HEK293 (cell line): ENCODE measurements around the gene RAB9B.

Source experiments
- ZNF335 ChIP-seq: fragments of 450-650 bp; formaldehyde crosslinking; conservative IDR thresholded peaks from 2 replicates; pipeline ENCODE4 v1.5.1; 2016; ENCODE audit warnings: missing biosample characterization, missing genetic modification characterization
- ZNF37A ChIP-seq: fragments of 450-650 bp; IDR thresholded peaks from 2 replicates; pipeline ENCODE4 v1.5.1; 2018; ENCODE audit warnings: missing biosample characterization, missing genetic modification characterization
- ZNF571 ChIP-seq: fragments of 450-650 bp; formaldehyde crosslinking; IDR thresholded peaks from 2 replicates; pipeline ENCODE4 v1.5.0; 2017; ENCODE audit warnings: missing biosample characterization, missing genetic modification characterization
- ZNF624 ChIP-seq: fragments of 450-650 bp; formaldehyde crosslinking; IDR thresholded peaks from 2 replicates; pipeline ENCODE4 v1.5.1; 2017; ENCODE audit warnings: missing biosample characterization, missing genetic modification characterization
- ZNF777 ChIP-seq: fragments of 450-650 bp; formaldehyde crosslinking; IDR thresholded peaks from 2 replicates; pipeline ENCODE4 v1.5.1; 2017; ENCODE audit warnings: missing biosample characterization, missing genetic modification characterization, borderline replicate concordance
- TF ChIP-seq, protein P1 (sequence below): fragments of 450-650 bp; formaldehyde crosslinking; IDR thresholded peaks from 2 replicates; pipeline ENCODE4 v1.5.1; 2016; ENCODE audit warnings: missing biosample characterization, missing genetic modification characterization
- TF ChIP-seq, protein P2 (sequence below): fragments of 450-650 bp; formaldehyde crosslinking; IDR thresholded peaks from 2 replicates; pipeline ENCODE4 v1.5.1; 2016; ENCODE audit warnings: missing biosample characterization, missing genetic modification characterization
- TF ChIP-seq, protein P3 (sequence below): fragments of 450-650 bp; IDR thresholded peaks from 2 replicates; pipeline ENCODE4 v1.5.1; 2018; ENCODE audit warnings: missing biosample characterization, mild to moderate bottlenecking, missing genetic modification characterization
- TF ChIP-seq, protein P4 (sequence below): fragments of 450-650 bp; formaldehyde crosslinking; IDR thresholded peaks from 2 replicates; pipeline ENCODE4 v1.5.1; 2016; ENCODE audit warnings: missing biosample characterization, missing genetic modification characterization

DNA sequence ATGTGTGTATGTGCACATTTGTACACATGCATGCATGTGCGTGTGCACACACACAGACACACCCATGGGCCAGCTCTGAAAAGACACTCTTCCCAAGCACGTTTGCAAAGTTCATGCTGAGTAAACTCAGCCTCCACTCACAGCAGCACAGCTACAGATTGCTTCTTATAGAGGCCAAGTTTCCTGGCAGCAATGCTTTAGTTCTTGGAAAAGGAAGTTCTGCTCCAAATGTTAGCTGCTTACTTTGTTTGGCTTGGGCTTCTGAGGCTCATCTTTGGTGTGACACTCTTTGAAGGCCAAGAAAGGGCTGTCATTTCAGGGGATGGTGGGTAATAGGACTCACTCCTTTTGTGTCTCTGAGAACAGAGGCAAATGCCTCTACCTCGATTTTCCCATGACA is 48.9 kb downstream of the RAB9B start:
- TF ChIP-seq, protein P1, sequence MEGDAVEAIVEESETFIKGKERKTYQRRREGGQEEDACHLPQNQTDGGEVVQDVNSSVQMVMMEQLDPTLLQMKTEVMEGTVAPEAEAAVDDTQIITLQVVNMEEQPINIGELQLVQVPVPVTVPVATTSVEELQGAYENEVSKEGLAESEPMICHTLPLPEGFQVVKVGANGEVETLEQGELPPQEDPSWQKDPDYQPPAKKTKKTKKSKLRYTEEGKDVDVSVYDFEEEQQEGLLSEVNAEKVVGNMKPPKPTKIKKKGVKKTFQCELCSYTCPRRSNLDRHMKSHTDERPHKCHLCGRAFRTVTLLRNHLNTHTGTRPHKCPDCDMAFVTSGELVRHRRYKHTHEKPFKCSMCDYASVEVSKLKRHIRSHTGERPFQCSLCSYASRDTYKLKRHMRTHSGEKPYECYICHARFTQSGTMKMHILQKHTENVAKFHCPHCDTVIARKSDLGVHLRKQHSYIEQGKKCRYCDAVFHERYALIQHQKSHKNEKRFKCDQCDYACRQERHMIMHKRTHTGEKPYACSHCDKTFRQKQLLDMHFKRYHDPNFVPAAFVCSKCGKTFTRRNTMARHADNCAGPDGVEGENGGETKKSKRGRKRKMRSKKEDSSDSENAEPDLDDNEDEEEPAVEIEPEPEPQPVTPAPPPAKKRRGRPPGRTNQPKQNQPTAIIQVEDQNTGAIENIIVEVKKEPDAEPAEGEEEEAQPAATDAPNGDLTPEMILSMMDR (tag by site-specific recombination): no peak
- no peak for TF ChIP-seq ZNF571 (tag by site-specific recombination)
- TF ChIP-seq ZNF37A: no peak
- TF ChIP-seq ZNF624 (tag by site-specific recombination): no peak
- TF ChIP-seq, protein P2, sequence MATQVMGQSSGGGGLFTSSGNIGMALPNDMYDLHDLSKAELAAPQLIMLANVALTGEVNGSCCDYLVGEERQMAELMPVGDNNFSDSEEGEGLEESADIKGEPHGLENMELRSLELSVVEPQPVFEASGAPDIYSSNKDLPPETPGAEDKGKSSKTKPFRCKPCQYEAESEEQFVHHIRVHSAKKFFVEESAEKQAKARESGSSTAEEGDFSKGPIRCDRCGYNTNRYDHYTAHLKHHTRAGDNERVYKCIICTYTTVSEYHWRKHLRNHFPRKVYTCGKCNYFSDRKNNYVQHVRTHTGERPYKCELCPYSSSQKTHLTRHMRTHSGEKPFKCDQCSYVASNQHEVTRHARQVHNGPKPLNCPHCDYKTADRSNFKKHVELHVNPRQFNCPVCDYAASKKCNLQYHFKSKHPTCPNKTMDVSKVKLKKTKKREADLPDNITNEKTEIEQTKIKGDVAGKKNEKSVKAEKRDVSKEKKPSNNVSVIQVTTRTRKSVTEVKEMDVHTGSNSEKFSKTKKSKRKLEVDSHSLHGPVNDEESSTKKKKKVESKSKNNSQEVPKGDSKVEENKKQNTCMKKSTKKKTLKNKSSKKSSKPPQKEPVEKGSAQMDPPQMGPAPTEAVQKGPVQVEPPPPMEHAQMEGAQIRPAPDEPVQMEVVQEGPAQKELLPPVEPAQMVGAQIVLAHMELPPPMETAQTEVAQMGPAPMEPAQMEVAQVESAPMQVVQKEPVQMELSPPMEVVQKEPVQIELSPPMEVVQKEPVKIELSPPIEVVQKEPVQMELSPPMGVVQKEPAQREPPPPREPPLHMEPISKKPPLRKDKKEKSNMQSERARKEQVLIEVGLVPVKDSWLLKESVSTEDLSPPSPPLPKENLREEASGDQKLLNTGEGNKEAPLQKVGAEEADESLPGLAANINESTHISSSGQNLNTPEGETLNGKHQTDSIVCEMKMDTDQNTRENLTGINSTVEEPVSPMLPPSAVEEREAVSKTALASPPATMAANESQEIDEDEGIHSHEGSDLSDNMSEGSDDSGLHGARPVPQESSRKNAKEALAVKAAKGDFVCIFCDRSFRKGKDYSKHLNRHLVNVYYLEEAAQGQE (tag by site-specific recombination): no peak
- TF ChIP-seq ZNF335 (tag by site-specific recombination): no peak
- no peak for TF ChIP-seq ZNF777
- TF ChIP-seq, protein P3, sequence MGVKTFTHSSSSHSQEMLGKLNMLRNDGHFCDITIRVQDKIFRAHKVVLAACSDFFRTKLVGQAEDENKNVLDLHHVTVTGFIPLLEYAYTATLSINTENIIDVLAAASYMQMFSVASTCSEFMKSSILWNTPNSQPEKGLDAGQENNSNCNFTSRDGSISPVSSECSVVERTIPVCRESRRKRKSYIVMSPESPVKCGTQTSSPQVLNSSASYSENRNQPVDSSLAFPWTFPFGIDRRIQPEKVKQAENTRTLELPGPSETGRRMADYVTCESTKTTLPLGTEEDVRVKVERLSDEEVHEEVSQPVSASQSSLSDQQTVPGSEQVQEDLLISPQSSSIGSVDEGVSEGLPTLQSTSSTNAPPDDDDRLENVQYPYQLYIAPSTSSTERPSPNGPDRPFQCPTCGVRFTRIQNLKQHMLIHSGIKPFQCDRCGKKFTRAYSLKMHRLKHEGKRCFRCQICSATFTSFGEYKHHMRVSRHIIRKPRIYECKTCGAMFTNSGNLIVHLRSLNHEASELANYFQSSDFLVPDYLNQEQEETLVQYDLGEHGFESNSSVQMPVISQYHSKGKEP (tag by site-specific recombination): no peak
- TF ChIP-seq, protein P4, sequence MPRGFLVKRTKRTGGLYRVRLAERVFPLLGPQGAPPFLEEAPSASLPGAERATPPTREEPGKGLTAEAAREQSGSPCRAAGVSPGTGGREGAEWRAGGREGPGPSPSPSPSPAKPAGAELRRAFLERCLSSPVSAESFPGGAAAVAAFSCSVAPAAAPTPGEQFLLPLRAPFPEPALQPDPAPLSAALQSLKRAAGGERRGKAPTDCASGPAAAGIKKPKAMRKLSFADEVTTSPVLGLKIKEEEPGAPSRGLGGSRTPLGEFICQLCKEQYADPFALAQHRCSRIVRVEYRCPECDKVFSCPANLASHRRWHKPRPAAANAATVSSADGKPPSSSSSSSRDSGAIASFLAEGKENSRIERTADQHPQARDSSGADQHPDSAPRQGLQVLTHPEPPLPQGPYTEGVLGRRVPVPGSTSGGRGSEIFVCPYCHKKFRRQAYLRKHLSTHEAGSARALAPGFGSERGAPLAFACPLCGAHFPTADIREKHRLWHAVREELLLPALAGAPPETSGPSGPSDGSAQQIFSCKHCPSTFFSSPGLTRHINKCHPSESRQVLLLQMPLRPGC: no peak
